Smooth muscle cell of the brain vasculature (primary cell): ENCODE data around the gene POU5F1.

Experiments used
- DNase-seq: peaks from one replicate; pipeline ENCODE4 v3.0.0-alpha.2; 2012; ENCODE audit warnings: low read depth, low spot score

The POU5F1 gene

GRCh38 chr6:31144296-31144969, 26.0 kb downstream of the POU5F1 start:
- no peak for DNase-seq

DNA sequence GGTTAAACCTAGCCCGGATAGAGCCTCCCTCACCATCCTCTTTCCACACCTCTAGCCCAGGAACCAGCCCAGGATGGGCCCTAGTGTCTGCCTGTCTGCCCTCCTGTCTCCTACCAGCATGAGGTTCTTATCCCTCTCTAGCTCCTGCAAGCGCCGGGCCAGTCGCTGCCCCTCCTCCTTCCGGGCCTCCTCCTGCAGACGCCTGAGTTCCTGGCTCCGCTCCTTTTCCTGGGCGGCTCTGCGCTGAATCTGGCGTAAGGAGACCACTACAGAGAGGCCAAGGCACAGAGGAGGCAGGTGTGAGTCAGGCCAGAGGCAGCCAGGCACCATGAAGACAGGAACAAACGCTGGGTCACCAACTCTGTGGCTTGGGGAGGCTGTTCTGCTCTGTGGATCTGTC, 27.3 kb downstream of the POU5F1 start:
- no peak for DNase-seq

DNA sequence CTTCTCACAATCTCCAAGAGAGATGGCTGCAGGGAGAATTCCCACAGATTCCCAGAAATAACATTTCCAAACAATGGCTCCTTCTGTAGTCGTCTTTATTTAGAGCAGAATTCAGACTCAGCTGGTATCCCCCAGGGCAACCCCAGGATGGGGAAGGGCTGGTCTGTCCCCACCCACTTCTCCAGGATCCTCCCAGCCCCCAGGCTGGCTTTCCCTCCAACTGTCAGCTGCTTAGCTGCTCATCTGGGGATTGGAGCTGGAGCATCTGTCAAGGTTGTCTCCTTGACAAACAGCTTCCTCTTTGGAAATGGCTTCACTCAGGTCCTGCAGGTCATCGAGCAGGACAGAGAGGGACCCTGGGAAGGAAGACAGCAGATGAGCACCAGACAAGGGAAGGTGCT, 28.1 kb downstream of the POU5F1 start:
- DNase-seq: no peak

DNA sequence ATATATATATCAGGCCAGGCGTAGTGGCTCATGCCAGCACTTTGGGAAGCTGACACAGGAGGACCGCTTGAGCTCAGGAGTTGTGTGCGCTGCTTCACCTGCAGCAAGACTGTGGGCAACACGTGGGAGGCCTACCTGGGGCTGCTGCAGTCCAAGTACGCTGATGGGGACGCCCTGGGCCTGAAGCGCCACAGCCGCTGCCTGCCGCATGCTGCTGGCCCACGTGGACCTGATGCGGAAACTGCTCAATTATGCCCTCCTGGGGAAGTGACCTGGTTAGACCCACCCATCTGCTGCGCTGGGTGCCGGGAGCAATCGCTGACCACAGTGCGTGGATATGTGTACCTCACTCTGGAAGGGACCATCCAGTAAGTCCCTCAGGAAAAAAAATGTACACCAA, 29.8 kb downstream of the POU5F1 start:
- DNase-seq: no peak

DNA sequence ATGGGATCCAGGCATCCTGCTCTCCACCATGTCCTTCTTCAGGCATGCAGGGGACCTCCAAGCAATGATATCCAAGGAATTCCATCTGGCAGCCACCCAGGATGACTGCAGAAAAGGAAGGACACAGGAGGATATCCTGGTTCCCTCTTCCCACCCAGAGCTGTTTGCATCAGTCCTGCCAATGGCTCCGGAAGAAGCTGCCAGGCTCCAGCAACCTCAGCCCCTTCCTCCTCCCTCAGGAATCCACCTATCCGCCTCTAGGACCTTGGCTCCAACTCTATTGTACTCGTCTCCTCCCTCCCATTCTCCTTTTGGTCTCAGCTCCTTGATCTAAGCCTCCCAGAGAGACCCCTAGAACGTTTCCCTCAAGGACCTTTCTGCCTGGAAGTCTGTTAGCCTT, 30.9 kb downstream of the POU5F1 start:
- no peak for DNase-seq

DNA sequence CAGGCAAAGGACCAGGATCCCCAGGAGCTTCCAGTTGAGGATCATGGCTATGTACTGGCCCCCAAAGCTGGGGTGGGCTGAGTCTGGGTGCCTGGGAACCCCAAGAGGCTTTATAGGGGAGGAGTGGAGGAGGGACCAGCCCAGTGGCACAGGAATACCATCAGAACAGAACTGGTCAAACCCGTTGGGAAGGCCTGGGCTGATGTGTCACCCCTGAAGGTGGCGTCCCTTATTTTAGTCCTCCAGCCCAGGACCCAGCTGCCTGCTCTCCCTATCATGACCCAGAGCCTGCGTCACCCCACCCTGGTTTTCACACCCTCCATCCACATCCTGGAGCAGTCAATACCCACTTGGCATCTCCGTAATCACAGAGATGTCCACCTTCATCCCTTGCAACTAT, 31.5 kb downstream of the POU5F1 start, which contains the start of gene PSORS1C2:
TSS of gene PSORS1C2 (minus strand) at position 85 of the 400 bp plus-strand sequence. CDS start at position 45, 40 bp downstream.
- DNase-seq: no peak

DNA sequence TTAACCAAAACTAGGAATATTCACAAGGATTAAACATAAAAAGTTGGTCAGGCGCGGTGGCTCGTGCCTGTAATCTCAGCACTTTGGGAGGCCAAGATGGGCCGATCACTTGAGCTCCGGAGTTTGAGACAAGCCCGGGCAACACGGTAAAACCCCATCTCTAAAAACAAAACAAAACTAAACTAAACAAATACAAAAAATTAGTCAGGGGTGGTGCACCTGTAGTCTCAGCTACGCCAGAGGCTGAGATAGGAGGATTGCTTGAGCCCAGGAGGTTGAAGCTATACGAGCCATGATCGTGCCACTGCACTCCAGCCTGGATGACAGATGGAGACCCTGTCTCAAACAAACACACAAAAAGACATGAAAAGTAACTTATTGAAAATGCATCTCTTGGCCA, 34.8 kb downstream of the POU5F1 start:
- no peak for DNase-seq

GRCh38 chr6:31132806-31133205, 37.7 kb downstream of the POU5F1 start:
- DNase-seq: no peak

DNA sequence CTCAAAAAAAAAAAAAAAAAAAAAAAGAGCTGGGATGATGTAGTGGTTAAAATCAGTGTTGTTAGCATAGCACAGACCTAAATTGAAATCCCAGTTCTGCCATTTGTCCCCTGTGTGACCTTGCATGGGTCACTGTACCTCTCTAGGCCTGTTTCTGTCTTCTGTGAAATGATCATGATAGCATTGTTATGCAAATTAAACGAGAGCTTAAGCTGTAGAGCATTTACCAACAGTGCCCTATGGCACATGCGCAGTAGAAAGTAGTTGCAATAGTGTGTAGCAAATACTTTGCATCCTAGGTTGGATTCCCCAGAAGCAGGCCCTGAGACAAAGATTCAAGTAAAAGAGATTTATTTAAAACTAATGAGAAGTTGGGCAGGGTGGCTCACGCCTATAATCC, 38.9 kb downstream of the POU5F1 start:
- no peak for DNase-seq

DNA sequence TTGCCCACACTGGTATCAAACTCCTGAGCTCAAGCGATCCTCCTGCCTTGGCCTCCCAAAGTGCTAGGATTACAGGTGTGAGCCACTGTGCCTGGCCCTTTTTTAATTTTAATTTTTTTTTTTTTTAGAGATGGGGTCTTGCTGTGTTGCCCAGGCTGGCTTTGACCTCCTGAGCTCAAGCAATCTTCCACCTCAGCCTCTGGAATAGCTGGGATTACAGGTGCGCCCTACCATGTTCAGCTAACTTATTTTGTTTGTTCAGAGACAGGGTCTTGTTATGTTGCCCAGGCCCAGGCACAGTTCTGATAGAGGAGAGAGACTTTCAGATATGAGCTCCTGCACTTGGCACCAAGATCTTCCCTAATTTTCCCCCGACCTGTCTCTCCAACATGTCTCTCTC, 39.7 kb downstream of the POU5F1 start:
- no peak for DNase-seq

DNA sequence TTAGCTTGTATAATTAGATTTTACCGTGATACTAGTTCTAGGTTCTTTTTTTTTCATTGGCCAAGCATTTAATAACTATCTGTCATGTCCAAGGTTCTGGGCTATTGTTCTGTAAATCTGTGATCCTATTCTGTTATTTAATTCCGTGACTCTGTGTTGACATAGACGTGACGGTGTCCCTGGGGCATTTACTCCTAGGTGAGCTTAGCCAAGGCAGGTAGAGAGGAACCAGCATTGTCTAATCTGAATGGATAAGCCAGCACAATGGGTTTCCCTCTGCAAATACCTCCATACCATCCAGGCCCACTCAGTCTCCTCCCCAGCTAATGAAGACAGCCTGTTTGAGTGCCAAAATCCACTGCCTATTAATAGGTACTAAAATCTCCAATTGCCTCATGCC, 41.4 kb downstream of the POU5F1 start:
- no peak for DNase-seq

GRCh38 chr6:31128093-31128676, 42.3 kb downstream of the POU5F1 start:
- DNase-seq: no peak

- DNase-seq: no peak
These were observed 43.9 kb downstream of the POU5F1 start for GRCh38 chr6:31126396-31127175.

DNA sequence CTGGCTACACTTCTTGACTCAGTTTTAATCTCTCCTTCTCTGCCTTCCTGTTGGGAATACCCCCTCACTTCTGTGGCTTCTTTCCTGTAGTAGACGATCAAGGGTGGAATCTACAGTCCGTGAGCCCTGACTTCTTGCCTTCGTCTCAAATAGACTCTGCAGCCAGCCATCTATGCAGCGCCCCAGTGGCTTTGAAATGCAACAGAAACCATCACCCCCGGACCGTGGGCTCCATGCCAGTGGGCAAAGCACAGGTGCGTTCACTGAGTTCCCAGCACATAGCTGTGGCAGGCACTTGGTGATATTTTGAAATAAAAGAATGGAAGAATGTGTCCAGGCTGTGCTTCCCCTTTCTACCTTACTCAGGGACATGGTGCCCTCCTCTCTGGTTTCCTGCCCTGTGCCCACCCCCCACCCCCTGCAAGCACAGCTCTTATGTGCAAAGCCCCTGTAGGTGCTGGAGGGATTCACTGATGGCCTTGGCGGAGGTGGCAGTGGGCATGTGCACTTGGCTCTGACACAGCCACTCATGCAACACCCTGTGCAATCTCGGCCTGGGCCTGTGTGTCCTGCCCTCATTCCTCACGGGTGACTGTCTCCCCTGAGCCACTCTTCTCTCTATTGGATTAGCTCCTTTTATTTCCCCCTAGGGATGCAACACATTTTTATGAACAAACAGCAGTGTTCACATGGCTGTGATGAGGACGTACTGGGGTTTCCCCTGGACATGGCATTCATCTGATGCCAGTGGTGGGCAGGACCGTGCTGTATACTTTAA, 44.7 kb downstream of the POU5F1 start:
- no peak for DNase-seq

- DNase-seq: no peak
These were observed 45.3 kb downstream of the POU5F1 start for GRCh38 chr6:31125162-31125561.

DNA sequence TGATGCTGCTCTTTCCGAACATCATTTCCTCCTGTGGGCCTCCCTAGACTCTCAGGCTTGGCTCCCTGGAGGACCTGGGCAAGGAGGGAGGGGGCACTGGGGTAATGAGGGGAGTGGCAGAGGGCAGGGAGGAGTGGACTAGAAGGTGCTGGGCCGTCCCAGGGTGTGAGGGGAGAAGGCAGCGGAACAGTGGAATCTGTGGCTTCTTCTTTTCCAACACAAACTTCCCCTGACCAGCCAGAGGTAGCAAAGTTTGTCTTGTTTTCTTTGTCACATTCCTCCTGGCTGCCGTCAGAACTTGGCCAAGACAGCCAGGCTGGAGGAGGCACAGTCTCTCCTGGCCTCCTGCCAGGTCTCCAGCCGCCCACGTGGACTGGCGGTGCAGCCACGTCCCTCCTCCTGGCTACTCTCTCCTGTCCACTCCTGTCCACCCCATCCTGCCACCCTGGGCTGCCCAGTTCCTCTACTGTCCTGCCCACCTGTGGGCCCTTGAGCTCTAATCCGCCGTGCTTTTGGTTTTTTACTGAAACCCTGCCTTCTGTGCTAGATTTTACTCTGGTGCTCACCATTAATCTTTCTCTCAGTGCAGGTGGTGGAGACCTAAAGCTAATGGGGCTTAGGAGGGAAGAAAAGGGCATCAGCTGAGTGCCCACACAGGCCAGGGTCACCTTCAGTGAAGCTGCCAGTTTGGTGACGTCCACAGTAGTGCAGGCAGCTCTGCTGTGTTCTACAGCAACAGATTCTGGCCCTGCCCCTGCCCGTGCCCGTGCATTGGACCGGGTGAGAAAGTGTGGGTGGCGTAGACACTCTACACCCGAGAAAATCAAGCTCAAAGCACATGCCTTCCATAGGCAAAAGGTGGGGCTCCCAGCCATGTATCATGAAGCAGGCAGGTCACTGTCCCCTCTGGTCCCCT, 47.4 kb downstream of the POU5F1 start:
- peak; percentile 57 for DNase-seq

GRCh38 chr6:31121131-31121790, 49.2 kb downstream of the POU5F1 start:
- DNase-seq: no peak

- no peak for DNase-seq
These were observed 50.1 kb downstream of the POU5F1 start, which contains the start of gene CDSN for GRCh38 chr6:31120151-31120915. Gene CDSN (minus strand): TSS chr6:31120446. CDS start chr6:31120419, 27 bp downstream.

DNA sequence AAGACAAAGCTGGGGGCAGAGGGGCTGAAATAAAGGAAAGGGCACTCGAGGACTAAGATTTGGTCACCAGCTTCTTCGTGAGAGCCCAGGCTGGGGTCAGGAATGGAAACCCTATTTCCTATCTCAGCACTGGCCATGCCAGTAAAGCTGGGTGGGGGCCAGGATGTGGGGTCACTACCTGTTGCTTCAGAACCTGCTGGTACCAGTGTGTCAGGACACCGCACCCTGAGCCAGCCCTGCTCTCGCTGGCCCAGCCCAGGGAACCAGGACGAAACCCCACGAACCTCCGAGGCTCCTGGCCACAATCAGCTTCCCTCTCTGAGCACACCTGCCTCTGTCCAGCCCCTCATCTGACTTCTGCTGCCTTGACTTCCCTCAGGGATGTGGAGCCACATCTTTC, 52.3 kb downstream of the POU5F1 start:
- DNase-seq: no peak
